Dedifferentiated amniotic fluid mesenchymal stem cell (primary cell): ENCODE measurements around the gene RAB32.

ENCODE experiments used
- DNase-seq: peaks from one replicate; pipeline ENCODE4 v3.0.0-alpha.2; 2016; ENCODE audit errors: extremely low spot score

RAB32 gene

GRCh38 chr6:146582857-146583256 lies 39.2 kb downstream of the RAB32 start:
- DNase-seq = no peak

GRCh38 chr6:146583966-146584365 lies 40.3 kb downstream of the RAB32 start:
- DNase-seq = no peak

DNA sequence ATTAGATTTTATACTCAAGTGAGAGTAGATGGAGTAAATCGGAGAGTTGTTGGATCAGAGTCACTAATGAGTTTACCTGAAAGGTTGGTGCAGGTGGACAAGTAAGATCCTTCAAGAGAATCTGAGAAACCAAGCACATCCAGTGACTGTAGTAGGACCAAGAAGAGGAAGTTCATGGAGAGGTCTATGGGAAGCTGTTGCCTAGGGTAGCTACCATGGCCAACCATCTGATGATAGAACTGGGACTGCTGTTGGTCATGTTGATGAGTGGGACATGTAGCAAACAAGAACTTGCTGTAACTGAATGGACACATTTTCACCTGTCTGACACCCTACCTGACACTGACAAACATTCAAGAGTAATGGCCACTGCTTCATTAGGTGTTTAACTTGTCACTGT lies 43.8 kb downstream of the RAB32 start:
- DNase-seq = no peak

DNA sequence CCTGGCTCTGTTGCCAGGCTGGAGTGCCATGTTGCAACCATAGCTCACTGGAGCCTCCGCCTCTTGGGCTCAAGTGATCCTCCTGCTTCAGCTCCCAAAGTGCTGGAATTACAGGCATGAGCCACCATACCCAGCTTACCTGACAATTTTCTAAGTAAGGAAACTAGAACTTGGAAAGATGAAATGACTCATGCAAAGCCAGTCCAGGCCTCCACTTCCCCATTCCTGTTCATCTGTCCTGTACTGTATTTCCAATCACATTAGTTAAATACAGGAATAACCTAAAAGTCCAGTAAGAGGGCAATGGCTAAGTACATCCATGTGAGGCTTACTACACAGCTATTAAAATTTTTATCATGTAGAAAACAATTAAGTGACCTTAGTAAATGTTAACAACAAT lies 46.9 kb downstream of the RAB32 start:
- no peak for DNase-seq

DNA sequence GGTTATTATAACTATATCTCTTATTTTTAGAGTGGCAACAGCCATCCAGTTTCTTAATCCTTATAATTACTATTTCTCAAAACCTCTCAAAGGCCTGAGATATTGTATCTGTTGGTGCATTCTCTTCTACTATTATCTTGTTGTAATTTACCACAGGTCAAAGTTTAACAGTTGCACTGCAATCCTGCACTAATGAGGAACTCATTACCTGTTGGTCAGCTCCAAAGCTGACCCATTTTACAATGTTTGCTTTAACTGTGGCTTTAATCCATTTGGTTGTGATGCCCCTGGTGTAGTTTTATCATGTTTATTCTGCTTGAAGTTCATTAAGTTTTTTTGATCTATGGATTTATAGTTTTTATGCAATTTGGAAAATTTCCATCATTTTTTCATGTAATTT lies 48.8 kb downstream of the RAB32 start:
- DNase-seq = no peak

- DNase-seq = no peak
Measured at GRCh38 chr6:146593986-146594385, 50.4 kb downstream of the RAB32 start.

DNA sequence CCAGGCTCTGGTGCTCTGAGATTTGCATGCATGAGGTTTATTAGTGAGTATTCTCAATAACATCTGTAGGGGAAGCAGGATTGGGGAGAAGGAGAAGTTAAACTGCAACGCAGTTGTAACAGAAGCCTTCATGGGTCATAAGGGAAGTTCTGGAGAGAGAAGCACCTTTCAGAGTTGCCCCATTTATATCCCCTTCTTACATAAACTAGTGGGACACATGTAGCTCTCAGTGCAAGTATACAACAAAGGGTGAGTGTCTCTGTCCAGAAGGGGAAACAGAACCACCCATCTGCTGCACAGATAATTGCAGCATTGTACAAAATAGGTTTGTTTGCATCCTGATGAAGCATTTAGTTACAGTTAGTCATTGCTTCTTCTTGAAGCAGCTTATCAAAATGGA lies 50.9 kb downstream of the RAB32 start:
- DNase-seq = no peak

- DNase-seq = no peak
Measured at GRCh38 chr6:146595972-146596731, 52.5 kb downstream of the RAB32 start.

GRCh38 chr6:146598772-146599405 lies 55.3 kb downstream of the RAB32 start, which contains the start of gene ADGB:
Gene ADGB, plus strand, starts transcription at chr6:146598972. Its CDS starts 69 bp downstream, at chr6:146599041.
- no peak for DNase-seq

DNA sequence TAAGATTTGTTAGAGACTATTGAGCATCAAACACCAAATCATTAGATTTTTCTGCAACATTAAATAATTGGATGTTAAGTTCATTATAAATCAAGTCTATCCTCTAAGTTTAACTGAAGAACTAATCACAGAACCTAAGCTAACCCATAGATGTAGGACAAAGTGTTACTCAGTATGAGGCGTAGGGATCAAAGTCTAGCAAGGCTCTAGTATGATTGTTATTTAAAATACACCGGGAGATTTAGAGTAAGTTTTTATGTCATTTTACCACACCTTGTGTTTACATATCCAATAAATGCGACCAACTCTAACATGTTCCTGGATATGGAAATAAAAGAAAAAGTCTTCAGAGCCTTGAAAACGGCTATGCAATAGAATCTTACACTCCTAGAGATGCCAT lies 57.7 kb downstream of the RAB32 start:
- DNase-seq = no peak

DNA sequence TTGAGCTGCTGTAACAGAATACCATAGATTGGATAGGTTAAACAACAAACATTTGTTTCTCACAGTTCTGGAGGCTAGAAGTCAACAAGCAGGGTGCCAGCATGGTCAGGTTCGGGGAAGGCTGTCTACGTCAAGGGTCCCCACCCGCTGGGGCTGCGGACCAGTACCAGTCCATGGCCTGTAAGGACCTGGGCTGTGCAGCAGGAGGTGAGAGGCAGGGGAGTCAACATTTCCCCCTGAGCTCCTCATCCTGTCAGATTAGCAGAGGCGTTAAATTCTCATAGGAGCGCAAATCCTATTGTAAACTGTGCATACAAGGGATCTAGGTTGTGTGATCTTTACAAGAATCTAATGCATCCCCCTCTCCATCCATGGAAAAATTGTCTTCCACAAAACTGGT lies 58.9 kb downstream of the RAB32 start:
- DNase-seq = no peak
